NCI-H187 (cell line): ENCODE results near the gene FBXL15.
"Not testable (repeated sequence)": the region's sequence is repeated elsewhere in the genome, so short reads cannot be mapped to it uniquely, and the experiment has no call there.

Source experiments
- DNase-seq, 2 experiments: peaks; one replicate each; lab custom pipeline; 2025; lab: John Stamatoyannopoulos, UW

The FBXL15 gene

DNA sequence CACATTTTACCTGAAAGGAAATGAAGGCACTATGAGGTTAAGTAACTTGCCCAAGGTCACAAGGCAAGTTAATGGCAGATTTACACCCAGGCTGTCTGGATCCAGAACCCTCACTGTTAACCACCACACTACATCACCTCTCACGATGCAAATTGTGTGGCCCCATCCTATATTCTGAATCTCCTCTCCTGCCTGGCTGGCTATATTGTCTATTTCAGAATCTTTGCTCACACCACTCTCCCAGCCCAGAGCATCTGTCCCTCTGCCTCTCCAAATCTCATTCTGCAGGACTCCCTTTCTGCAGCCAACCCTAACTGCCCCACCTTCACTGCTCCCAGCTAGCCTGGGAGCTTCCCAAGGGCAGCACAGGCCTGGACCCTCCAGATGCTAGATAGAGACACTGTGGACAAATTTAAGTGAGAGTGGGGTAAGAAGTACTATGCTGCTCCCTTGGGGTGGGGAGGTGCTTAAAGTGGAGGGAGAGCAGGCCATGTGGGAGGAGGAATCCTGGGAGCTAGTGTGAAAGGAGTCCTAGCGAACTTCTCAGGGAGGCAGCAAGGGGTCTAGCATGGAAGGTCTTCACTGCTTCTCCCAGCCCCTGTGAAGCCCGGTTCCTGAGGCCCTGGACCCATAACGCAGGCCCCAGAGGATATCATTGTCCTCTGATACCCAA, 11.0 kb downstream of the FBXL15 start:
- DNase-seq, result no peak

- peak; percentile 89 to 93 for DNase-seq
Measured at GRCh38 chr10:102432162-102432950, 11.7 kb downstream of the FBXL15 start, which contains the start of gene CUEDC2. Gene CUEDC2 (minus strand): TSS chr10:102432574. CDS start chr10:102425188, 7,386 bp downstream.

- DNase-seq, result no peak
Measured at GRCh38 chr10:102433619-102434046, 13.0 kb downstream of the FBXL15 start.

GRCh38 chr10:102434394-102435132, 13.9 kb downstream of the FBXL15 start:
- DNase-seq, result no peak

- no peak for DNase-seq
Measured at GRCh38 chr10:102435133-102435497, 14.5 kb downstream of the FBXL15 start.

- no peak for DNase-seq
Measured at GRCh38 chr10:102435529-102436233, 15.0 kb downstream of the FBXL15 start.

GRCh38 chr10:102436312-102436711, 15.7 kb downstream of the FBXL15 start:
- DNase-seq, result no peak

GRCh38 chr10:102437515-102437914, 16.9 kb downstream of the FBXL15 start:
- no peak for DNase-seq

DNA sequence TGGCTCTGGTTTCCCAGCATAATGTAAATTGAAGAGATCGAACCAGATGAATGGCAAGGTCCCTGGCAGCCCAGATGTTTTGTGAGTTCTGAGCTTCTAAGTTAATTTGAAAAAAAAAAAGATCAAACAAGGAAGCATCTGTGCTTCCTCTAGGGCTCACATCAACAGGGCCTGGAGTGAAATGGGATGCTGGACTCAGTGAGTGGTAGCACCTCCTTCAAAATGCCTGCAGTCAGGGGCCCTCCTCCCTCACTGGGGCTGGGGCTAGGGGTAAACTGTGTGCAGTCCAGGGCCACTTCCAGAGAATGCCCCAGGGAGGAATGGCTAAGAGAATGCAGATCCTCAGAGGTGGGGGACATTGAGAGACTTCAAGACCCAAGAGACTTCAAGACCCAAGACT, 17.7 kb downstream of the FBXL15 start:
- DNase-seq, result no peak

DNA sequence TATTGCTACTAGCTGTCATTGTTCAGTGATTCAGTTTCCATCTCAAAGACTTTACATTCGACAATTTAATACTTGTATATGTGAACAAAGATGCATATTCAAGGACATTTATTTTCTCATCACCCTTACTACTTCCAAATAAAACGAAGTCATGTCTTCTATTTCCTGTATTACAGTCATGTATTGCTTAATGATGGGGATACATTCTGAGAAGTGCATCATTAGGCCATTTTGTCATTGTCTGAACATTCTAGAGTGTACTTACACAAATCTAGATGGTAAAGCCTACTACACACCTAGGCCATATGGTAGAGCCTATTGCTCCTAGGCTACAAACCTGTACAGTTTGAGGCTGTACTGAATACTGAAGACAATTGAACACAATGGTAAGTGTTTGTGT, 24.2 kb downstream of the FBXL15 start:
- DNase-seq, result no peak

DNA sequence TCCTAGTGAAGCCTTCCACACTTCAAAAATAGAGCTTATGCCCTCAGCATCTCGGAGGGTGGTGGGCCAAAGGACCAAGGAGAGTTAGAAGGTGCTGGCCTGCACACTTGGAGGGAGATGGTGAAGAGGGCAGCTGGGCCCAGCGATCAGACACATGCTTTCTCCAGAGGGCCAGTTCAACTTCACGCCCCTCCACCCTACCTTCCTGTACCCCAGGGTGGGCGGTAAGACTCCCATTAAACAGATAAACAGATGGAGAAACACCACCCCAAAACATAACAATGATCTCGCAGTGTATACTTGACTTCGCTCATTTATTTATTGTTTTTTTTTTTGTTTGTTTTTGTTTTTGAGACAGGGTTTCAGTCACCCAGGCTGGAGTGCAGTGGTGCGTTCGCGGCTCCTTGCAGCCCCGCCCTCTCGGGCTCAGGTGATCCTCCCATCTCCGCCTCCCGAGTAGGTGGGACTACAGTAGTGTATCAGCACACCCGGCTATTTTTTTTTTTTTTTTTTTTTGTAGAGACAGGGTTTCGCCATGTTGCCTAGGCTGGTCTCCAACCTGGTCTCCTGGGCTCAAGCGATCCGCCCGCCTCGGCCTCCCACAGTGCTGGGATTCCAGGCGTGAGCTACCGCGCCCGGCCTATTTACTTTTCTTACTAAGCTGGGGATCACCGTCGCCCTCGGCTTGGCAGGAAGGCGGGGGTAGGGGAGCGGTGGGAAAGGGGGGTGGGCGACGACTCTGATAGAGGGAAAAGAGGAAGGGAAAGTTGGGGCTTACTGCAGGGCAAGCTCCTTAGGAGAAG, 28.9 kb downstream of the FBXL15 start:
- peak; percentile 19 to 73 for DNase-seq

DNA sequence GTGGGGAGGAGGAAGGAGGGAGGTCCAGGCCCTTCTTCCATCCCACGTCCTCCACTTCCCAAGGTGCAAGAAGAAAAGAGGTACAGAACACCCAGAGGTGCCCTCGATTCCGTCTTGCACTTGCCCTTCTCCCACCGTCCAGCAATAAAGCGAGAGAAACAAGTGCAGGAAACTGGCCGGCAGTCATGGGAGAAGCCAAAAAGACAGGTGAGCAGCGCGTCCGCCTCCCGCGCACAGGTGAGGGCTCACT, 29.4 kb downstream of the FBXL15 start:
- DNase-seq, result no peak

DNA sequence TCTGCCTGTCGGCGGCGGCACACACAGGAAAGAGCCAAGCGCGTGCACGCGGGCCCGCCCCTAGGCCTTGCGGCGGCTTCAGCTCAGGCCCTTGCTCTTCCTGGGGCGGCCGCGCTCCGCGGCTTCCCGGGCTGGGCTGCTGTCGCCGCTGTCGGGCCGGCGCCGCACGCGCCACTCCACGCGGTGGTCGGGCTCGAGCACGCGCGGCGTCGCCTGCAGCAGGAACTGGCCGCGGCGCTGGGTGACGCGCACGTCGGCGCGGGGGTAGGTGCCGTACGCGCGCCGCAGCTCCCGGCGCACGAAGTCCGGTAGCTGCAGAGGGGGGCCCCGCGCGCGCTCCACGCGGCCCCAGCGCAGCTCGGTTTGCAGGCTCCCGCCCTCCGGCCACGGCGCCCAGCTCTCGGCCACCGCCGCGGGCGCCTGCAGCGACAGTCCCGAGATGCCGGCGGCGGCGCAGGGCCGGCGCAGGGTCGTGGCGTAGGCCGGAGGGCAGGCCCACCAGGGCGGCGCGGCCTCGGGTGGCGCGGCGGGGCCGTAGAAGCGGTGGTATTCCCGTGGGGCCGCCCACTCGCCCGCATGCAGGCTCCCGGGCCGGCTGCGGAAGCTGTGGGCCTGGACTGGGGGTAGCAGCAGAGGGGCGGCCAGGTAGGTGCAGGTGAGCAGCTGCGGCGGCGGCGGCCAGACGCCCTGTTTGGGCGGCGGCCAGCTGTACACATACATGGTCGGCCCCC, 29.9 kb downstream of the FBXL15 start:
- DNase-seq, result peak; percentile 66

DNA sequence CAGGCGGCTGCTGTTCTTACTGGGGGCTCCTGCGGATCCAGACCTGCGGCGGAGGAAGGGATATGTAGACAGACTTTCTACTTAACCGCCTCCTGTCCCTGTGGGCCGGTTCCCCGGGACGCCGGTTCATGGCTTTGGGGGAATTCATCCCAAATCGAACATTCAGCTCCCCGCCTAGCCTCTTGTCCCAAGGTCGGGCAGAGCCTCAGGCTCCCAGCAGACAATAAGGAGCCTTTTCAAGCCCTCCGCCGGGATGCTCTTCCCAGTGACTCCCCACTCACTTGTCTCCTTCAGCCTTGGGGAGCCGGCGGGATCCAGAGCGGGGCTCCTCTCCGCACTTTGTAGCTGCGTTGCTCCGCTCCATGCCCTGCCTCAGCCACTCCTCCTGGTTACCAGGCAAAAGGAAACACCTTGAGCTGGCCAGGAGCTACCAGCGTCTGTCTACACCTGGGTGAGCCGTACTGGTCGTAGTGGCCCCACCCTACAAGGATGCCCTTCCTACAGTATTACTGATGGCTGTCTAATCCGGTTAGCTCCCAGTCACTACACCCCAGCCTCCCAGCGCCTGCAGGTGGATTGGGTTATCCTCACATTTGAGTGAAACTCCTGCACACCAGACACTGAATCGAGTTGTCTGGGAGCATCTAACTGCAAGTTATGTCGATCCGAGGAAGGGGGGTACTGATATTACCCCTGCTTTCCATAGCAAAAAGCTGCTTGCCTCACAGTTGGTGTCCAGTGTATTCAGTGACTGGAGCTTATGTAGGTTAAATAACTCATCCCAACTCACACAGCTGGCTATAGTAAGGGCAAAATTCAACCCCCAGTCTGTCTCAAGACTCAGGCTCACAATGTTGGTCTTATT, 30.7 kb downstream of the FBXL15 start, which contains the start of gene C10orf95:
C10orf95 (minus strand) TSS at position 439 of the 865 bp plus-strand sequence. CDS start 450 bp downstream, outside the sequence.
- no peak for DNase-seq

DNA sequence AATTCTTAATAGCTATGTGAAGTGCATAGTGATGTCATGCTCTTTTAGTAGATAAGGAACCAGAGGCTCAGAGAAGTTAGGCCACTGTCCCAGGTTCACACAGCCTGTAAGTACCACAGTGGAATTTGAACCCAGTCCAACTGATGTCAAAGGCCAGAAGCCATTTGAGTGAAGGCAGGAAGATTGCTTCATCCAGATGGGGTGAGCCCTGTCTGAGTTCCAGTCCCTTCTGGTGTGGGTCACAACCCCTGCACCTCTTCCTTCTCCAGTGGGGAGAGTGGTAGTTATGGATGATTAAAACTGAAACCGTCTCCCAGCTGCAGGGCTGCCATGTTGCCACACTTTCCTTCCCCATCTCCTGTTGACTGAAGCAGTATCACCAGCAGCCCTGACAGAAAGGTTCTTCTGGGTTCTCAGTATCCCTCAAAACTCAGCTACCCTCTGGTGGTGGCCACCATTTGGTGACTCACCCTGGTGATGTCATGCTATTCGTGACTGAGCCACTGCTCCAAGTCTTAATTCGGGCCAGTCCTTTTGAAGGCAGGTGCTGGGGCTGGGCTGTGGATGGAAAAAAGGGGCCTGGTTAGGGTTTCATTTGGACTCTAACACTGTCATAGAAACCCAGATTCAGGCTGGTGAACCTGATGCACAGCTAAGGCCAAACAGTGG, 32.2 kb downstream of the FBXL15 start:
- DNase-seq, result no peak

GRCh38 chr10:102453502-102453901, 32.9 kb downstream of the FBXL15 start:
- no peak for DNase-seq

- DNase-seq, result not testable (repeated sequence)
Measured at GRCh38 chr10:102454662-102455487, 34.2 kb downstream of the FBXL15 start.

GRCh38 chr10:102455893-102456471, 35.3 kb downstream of the FBXL15 start:
- no peak for DNase-seq
